ENCODE measurements around the gene DLGAP4. TPM values are rescaled to one million over a fixed set of nuclear protein-coding genes. Genes with fewer than 3 reads are reported as not detected.

Gene DLGAP4
- total RNA-seq, 1 donor from 2014 or later: 61.2 TPM

GRCh38 chr20:36360429-36360828, 54.3 kb downstream of the DLGAP4 start:
- H3K4me3 ChIP-seq: no peak overlapping the region
- H3K27me3 ChIP-seq: no peaks in the 10 kb centered on the region
- intact Hi-C loops (cut with DNase I): no loop called here
- H3K4me1 ChIP-seq: no peaks in the 10 kb centered on the region
- no peak for TF ChIP-seq CTCF (IDR thresholded peaks at IDR 0.05)
- no peak for DNase-seq
- no peak overlapping the region for H3K27ac ChIP-seq
- H3K36me3 ChIP-seq: no peaks in the 10 kb centered on the region
- no peak for ATAC-seq
- no peaks in the 10 kb centered on the region for H3K9me3 ChIP-seq

- Histone ChIP-seq H3K9me3 (no peaks in the 10 kb centered on the region), H3K36me3 (no peaks in the 10 kb centered on the region), H3K27ac (no peak overlapping the region), H3K4me1 (no peaks in the 10 kb centered on the region), H3K27me3 (no peaks in the 10 kb centered on the region), H3K4me3 (no peak overlapping the region)
- ATAC-seq: no peak
- TF ChIP-seq CTCF (IDR thresholded peaks at IDR 0.05): no peak
- DNase-seq: no peak
- intact Hi-C loops (cut with DNase I): no loop called here
Measured at GRCh38 chr20:36361406-36361805, 55.3 kb downstream of the DLGAP4 start.

GRCh38 chr20:36362261-36362660, 56.1 kb downstream of the DLGAP4 start:
- H3K4me3 ChIP-seq: no peak overlapping the region
- no peak overlapping the region for H3K27ac ChIP-seq
- DNase-seq: no peak
- H3K27me3 ChIP-seq: no peaks in the 10 kb centered on the region
- H3K36me3 ChIP-seq: no peaks in the 10 kb centered on the region
- TF ChIP-seq CTCF (IDR thresholded peaks at IDR 0.05): no peak
- H3K4me1 ChIP-seq: no peaks in the 10 kb centered on the region
- intact Hi-C loops (cut with DNase I): no loop called here
- no peak for ATAC-seq
- no peaks in the 10 kb centered on the region for H3K9me3 ChIP-seq

- no peaks in the 10 kb centered on the region for H3K36me3 ChIP-seq
- H3K27me3 ChIP-seq: no peaks in the 10 kb centered on the region
- no peaks in the 10 kb centered on the region for H3K4me1 ChIP-seq
- H3K9me3 ChIP-seq: no peaks in the 10 kb centered on the region
- intact Hi-C loops (cut with DNase I): no loop called here
- DNase-seq (no peak), ATAC-seq (no peak)
- TF ChIP-seq CTCF (IDR thresholded peaks at IDR 0.05): no peak
- H3K27ac ChIP-seq: no peak overlapping the region
- H3K4me3 ChIP-seq: no peak overlapping the region
Measured at GRCh38 chr20:36362978-36363713, 57.0 kb downstream of the DLGAP4 start.

GRCh38 chr20:36364506-36364905, 58.4 kb downstream of the DLGAP4 start:
- no peak overlapping the region for H3K4me3 ChIP-seq
- H3K9me3 ChIP-seq: no peaks in the 10 kb centered on the region
- ATAC-seq (no peak), DNase-seq (no peak)
- H3K27me3 ChIP-seq: no peaks in the 10 kb centered on the region
- no peak overlapping the region for H3K27ac ChIP-seq
- no peaks in the 10 kb centered on the region for H3K36me3 ChIP-seq
- intact Hi-C loops (cut with DNase I): no loop called here
- no peak for TF ChIP-seq CTCF (IDR thresholded peaks at IDR 0.05)
- H3K4me1 ChIP-seq: no peaks in the 10 kb centered on the region

Measured in upper lobe of right lung (tissue), 1 donor.